Mesenchymal stem cell (in vitro differentiated cells and primary cell): Measurements from ENCODE around the gene CISTR.
A peak's percentile ranks its signal among the peaks of the same experiment; 100 is the strongest.

Source experiments
- DNase-seq: peaks from one replicate; pipeline ENCODE4 v3.0.0-alpha.2; 2013
- H2AFZ ChIP-seq: one replicate; pipeline ENCODE4 v1.6.1; 2013; ENCODE audit warnings: low read depth, mild to moderate bottlenecking, control low read depth, inconsistent platforms, low read length, moderate library complexity
- H2AK5ac ChIP-seq: 2 replicates; pipeline ENCODE4 v1.6.1; 2013; ENCODE audit warnings: low read length, moderate library complexity, mild to moderate bottlenecking, inconsistent platforms; ENCODE audit not compliant: severe bottlenecking
- H2BK120ac ChIP-seq: one replicate; pipeline ENCODE4 v1.6.1; 2013; ENCODE audit warnings: low read depth, mild to moderate bottlenecking, inconsistent platforms, low read length, moderate library complexity
- H2BK12ac ChIP-seq, 2 experiments: one replicate each; pipeline ENCODE4 v1.6.1; 2013; ENCODE audit warnings: inconsistent platforms in 2 of 2, low read length in 2 of 2, mild to moderate bottlenecking in 2 of 2, moderate library complexity in 2 of 2, control low read depth in 1 of 2
- H2BK15ac ChIP-seq: one replicate; pipeline ENCODE4 v1.6.1; 2013; ENCODE audit warnings: mild to moderate bottlenecking, low read depth, inconsistent platforms; ENCODE audit not compliant: poor library complexity, severe bottlenecking
- H2BK5ac ChIP-seq: 2 replicates; pipeline ENCODE4 v1.6.1; 2013; ENCODE audit warnings: low read depth, mild to moderate bottlenecking, low read length, control low read depth, inconsistent platforms; ENCODE audit not compliant: poor library complexity, severe bottlenecking
- H3K14ac ChIP-seq, 2 experiments: one replicate each; pipeline ENCODE4 v1.6.1; 2013; ENCODE audit warnings: inconsistent platforms in 2 of 2, low read length in 2 of 2, control low read depth in 1 of 2, mild to moderate bottlenecking in 1 of 2, moderate library complexity in 1 of 2
- H3K18ac ChIP-seq, 2 experiments: one replicate each; pipeline ENCODE4 v1.6.1; 2013; ENCODE audit warnings: inconsistent platforms in 2 of 2, low read length in 2 of 2, control low read depth in 1 of 2, low read depth in 1 of 2, mild to moderate bottlenecking in 1 of 2
- H3K23ac ChIP-seq, 2 experiments: one replicate each; pipeline ENCODE4 v1.6.1; 2013; ENCODE audit warnings: inconsistent platforms in 2 of 2, low read length in 2 of 2, mild to moderate bottlenecking in 2 of 2, moderate library complexity in 2 of 2, control low read depth in 1 of 2
- H3K27ac ChIP-seq: 2 replicates; pipeline ENCODE4 v1.5.1; 2013; ENCODE audit warnings: mild to moderate bottlenecking, moderate library complexity, low read length, control low read depth, inconsistent platforms; ENCODE audit not compliant: poor library complexity, severe bottlenecking
- H3K27me3 ChIP-seq, 2 experiments: 2 replicates each; pipeline versions ENCODE4 v1.6.1 to v1.7.0; 2013; ENCODE audit warnings: low read length in 2 of 2, mild to moderate bottlenecking in 2 of 2, moderate library complexity in 2 of 2, control low read depth in 1 of 2, inconsistent platforms in 1 of 2; ENCODE audit not compliant: control insufficient read depth in 1 of 2, insufficient read depth in 1 of 2
- H3K36me3 ChIP-seq, 2 experiments: 2 replicates each; pipeline versions ENCODE4 v1.6.1 to v1.7.0; 2013; ENCODE audit warnings: low read length in 2 of 2, control low read depth in 1 of 2, inconsistent platforms in 1 of 2, low read depth in 1 of 2, mild to moderate bottlenecking in 1 of 2; ENCODE audit not compliant: insufficient read depth in 2 of 2, control insufficient read depth in 1 of 2
- H3K4ac ChIP-seq, 2 experiments: one replicate each; pipeline ENCODE4 v1.6.1; 2013; ENCODE audit warnings: inconsistent platforms in 2 of 2, low read length in 2 of 2, mild to moderate bottlenecking in 2 of 2, moderate library complexity in 2 of 2, control low read depth in 1 of 2, low read depth in 1 of 2
- H3K4me1 ChIP-seq: 2 replicates; pipeline ENCODE4 v1.6.1; 2013; ENCODE audit warnings: low read depth, low read length, control low read depth; ENCODE audit not compliant: control insufficient read depth, insufficient read depth
- H3K4me2 ChIP-seq: 2 replicates; pipeline ENCODE4 v1.6.1; 2013; ENCODE audit warnings: low read length, mild to moderate bottlenecking, inconsistent platforms; ENCODE audit not compliant: poor library complexity, severe bottlenecking
- H3K4me3 ChIP-seq, 2 experiments: 2 replicates each; pipeline versions ENCODE4 v1.5.1 to v1.7.0; 2013; ENCODE audit warnings: low read length in 2 of 2, mild to moderate bottlenecking in 2 of 2, control low read depth in 1 of 2, low read depth in 1 of 2; ENCODE audit not compliant: insufficient read depth in 1 of 2
- H3K79me1 ChIP-seq: replicated peaks from 2 replicates; pipeline ENCODE4 v1.6.1; 2013; ENCODE audit warnings: mild to moderate bottlenecking, control low read depth, low read length, inconsistent platforms; ENCODE audit not compliant: poor library complexity, severe bottlenecking
- H3K9ac ChIP-seq: 2 replicates; pipeline ENCODE4 v1.7.0; 2013; ENCODE audit warnings: mild to moderate bottlenecking, low read length, moderate library complexity
- H3K9me3 ChIP-seq: 2 replicates; pipeline ENCODE4 v1.7.0; 2013; ENCODE audit warnings: mild to moderate bottlenecking, low read length; ENCODE audit not compliant: control insufficient read depth
- H4K8ac ChIP-seq: one replicate; pipeline ENCODE4 v1.6.1; 2013; ENCODE audit warnings: inconsistent platforms, mild to moderate bottlenecking, low read length, moderate library complexity
- H4K91ac ChIP-seq: one replicate; pipeline ENCODE4 v1.6.1; 2013; ENCODE audit warnings: mild to moderate bottlenecking, low read length, inconsistent platforms
- WGBS: methylation state at CpG from one replicate; pipeline ENCODE4 v1.1.7; 2013; ENCODE audit warnings: mixed read lengths; 5-methylcytosine and 5-hydroxymethylcytosine counted together

CISTR gene

DNA sequence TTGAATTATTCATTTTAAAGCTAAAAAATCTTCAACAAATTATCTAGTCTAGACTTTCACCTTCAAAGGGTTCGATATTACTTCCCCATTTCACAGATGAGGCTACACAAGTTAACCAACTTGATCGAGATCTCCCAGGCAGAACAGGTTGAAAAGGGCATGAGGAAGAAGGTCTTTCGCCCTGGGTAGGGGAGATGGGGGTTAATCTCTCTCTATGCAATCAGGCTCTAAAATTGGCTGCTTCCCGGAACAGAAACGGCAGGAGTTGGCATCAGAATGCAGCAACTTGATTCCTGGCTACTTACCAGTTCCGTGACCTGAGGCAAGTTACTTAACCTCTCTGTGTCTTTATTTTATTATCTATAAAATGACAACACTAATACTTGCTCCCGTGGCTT, 2.4 kb upstream of the CISTR start:
- 43% methylated on average over 4 of the region's 7 CpGs for WGBS
- H2BK12ac ChIP-seq, result no peak overlapping the region

DNA sequence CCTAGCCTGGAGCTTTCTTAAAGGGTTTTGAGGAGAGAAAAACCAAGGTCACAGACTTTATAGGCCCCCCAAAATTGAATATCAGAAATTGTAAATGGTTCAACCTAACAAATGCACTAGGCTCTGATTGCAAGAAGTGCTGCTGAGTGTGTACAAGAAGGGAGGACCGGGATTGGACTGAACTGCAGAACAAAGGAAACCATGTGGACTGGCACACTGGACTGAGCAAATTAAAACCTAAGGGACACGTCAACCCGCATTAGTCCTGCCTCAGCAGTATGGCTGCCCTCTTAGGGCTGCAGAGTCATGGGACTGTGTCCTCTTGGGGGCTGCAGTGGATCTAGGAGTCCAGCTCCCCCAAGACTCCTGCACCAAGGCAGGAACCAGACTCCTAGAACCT, 842 bp upstream of the CISTR start:
- WGBS, result 77% methylated on average over 3 of the region's 3 CpGs

More for the DNA sequence above, 2.4 kb upstream of the CISTR start:
- no peak for DNase-seq
- Histone ChIP-seq H3K27ac (no peak overlapping the region), H4K91ac (no peak overlapping the region), H3K27me3 (peaks cover 98 to 100% of the 10 kb centered on the region in 2 experiments), H3K9me3 (no peaks in the 10 kb centered on the region), H3K9ac (no peak overlapping the region), H3K18ac (no peak overlapping the region), H2AK5ac (no peak overlapping the region), H2BK15ac (no peak overlapping the region), H3K4me2 (no peak overlapping the region), H3K4ac (no peak overlapping the region), H3K23ac (no peak overlapping the region), H3K79me1 (no peaks in the 10 kb centered on the region), H3K14ac (no peak overlapping the region), H4K8ac (no peak overlapping the region), H3K36me3 (no peaks in the 10 kb centered on the region), H3K4me1 (peaks cover 20% of the 10 kb centered on the region), H2BK120ac (no peak overlapping the region), H2BK5ac (no peak overlapping the region), H2AFZ (no peak overlapping the region), H3K4me3 (no peak overlapping the region)

DNA sequence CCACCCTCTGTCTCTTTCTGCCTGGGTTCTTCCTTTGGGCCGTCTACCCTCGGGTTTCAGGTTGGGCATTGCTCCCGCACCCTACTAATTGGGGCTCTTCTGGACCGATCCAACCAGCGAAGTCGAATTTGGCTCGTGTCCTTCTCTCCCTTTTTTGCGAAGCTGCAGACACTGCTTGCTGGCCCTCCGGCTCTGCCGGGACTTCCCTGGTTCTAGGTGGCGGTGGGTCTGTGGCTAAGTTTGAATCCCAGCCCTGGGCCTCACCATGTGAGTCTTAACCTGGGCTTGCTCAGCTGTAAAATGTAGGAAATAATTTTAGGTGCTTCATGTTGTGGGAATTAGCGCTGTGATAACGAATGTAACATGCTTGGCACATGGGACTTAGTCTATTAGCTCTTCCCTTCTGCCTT, 418 bp upstream of the CISTR start:
- no peak overlapping the region for H3K9ac ChIP-seq
- H2BK5ac ChIP-seq, result no peak overlapping the region
- H2BK12ac ChIP-seq, result no peak overlapping the region
- H4K8ac ChIP-seq, result no peak overlapping the region
- H3K27ac ChIP-seq, result no peak overlapping the region
- no peak overlapping the region for H4K91ac ChIP-seq
- 42% methylated on average over 12 of the region's 13 CpGs for WGBS
- peaks cover 20% of the 10 kb centered on the region for H3K4me1 ChIP-seq
- no peaks in the 10 kb centered on the region for H3K36me3 ChIP-seq
- H3K14ac ChIP-seq, result no peak overlapping the region
- H3K4me2 ChIP-seq, result no peak overlapping the region
- no peak overlapping the region for H3K23ac ChIP-seq
- H3K9me3 ChIP-seq, result no peaks in the 10 kb centered on the region
- DNase-seq, result no peak
- no peaks in the 10 kb centered on the region for H3K79me1 ChIP-seq
- H3K27me3 ChIP-seq, result peaks cover 98 to 100% of the 10 kb centered on the region in 2 experiments
- no peak overlapping the region for H2AFZ ChIP-seq
- no peak overlapping the region for H2BK15ac ChIP-seq
- no peak overlapping the region for H3K4me3 ChIP-seq
- no peak overlapping the region for H2AK5ac ChIP-seq
- no peak overlapping the region for H3K4ac ChIP-seq
- no peak overlapping the region for H2BK120ac ChIP-seq
- no peak overlapping the region for H3K18ac ChIP-seq

More for the DNA sequence above, 842 bp upstream of the CISTR start:
- no peak overlapping the region for H3K9ac ChIP-seq
- H3K9me3 ChIP-seq, result no peaks in the 10 kb centered on the region
- H2AFZ ChIP-seq, result no peak overlapping the region
- H4K8ac ChIP-seq, result no peak overlapping the region
- H3K23ac ChIP-seq, result no peak overlapping the region
- no peak overlapping the region for H2BK15ac ChIP-seq
- no peak overlapping the region for H2AK5ac ChIP-seq
- H3K18ac ChIP-seq, result no peak overlapping the region
- H3K4ac ChIP-seq, result no peak overlapping the region
- no peak for DNase-seq
- H3K4me1 ChIP-seq, result peaks cover 20% of the 10 kb centered on the region
- no peak overlapping the region for H4K91ac ChIP-seq
- no peaks in the 10 kb centered on the region for H3K36me3 ChIP-seq
- H3K4me3 ChIP-seq, result no peak overlapping the region
- H2BK5ac ChIP-seq, result no peak overlapping the region
- H3K27ac ChIP-seq, result no peak overlapping the region
- H3K79me1 ChIP-seq, result no peaks in the 10 kb centered on the region
- H2BK120ac ChIP-seq, result no peak overlapping the region
- no peak overlapping the region for H3K4me2 ChIP-seq
- peaks cover 98 to 100% of the 10 kb centered on the region in 2 experiments for H3K27me3 ChIP-seq
- H2BK12ac ChIP-seq, result no peak overlapping the region
- H3K14ac ChIP-seq, result no peak overlapping the region

- Histone ChIP-seq H3K27me3 (peaks cover 91% of the 10 kb centered on the region in 2 experiments), H2AK5ac (no peak overlapping the region), H3K14ac (peak overlapping the region in 1 of 2 experiments; percentile 13), H3K4me2 (peak overlapping the region; percentile 87), H3K79me1 (no peaks in the 10 kb centered on the region), H3K23ac (peak overlapping the region in 1 of 2 experiments; percentile 66), H3K9me3 (no peaks in the 10 kb centered on the region), H4K91ac (no peak overlapping the region), H2AFZ (no peak overlapping the region), H2BK15ac (no peak overlapping the region), H3K4ac (no peak overlapping the region), H3K4me3 (peak overlapping the region; percentile 49 to 72), H3K18ac (peak overlapping the region in 1 of 2 experiments; percentile 42), H2BK5ac (no peak overlapping the region), H3K4me1 (peaks cover 17% of the 10 kb centered on the region), H2BK12ac (no peak overlapping the region), H4K8ac (no peak overlapping the region), H2BK120ac (no peak overlapping the region), H3K9ac (peak overlapping the region; percentile 11), H3K36me3 (no peaks in the 10 kb centered on the region), H3K27ac (no peak overlapping the region)
- 8% methylated on average over 34 of the region's 36 CpGs for WGBS
- peak; percentile 44 for DNase-seq
Observed at GRCh38 chr12:53750812-53751335, 905 bp downstream of the CISTR start.
